K562 (cell line): ENCODE results near the gene PRKG1. TPM values are rescaled to one million over a fixed set of nuclear protein-coding genes. Genes with fewer than 3 reads are reported as not detected.

Experiments
- ATAC-seq: fragments of 200-7000 bp; cut with Tn5 transposase; 3 replicates; pipeline ENCODE4 v1.9.1; 2020; ENCODE audit warnings: moderate library complexity
- BruUV-seq: library from RNA; stranded (reverse); fragments of 400-500 nt; replicated peaks from 2 replicates; lab custom pipeline; 2021; lab: Mats Ljungman, UMichigan
- CTCF ChIA-PET: fragments of 300-600 bp; formaldehyde crosslinking; extraction: SDS; loops from one replicate; lab custom pipeline; 2021; ENCODE audit warnings: low intra/inter-chr PET ratio; lab: Yijun Ruan, JAX
- POLR2A ChIA-PET: fragments of 300-600, 350-650 bp; sonication (Branson Sonifier 250); formaldehyde crosslinking; extraction: SDS; loops from one replicate; lab custom pipeline; 2021; ENCODE audit warnings: antibody characterized with exemption, inconsistent platforms; lab: Yijun Ruan, JAX
- DNase-seq, 4 experiments: peaks; one replicate each; pipeline versions ENCODE4 v3.0.0 to v3.0.0-alpha.2; 2011 to 2018; ENCODE audit warnings: low spot score in 3 of 4, mixed read lengths in 3 of 4; ENCODE audit errors: extremely low read depth in 1 of 4
- FAIRE-seq: peaks from 2 replicates; lab custom pipeline; 2011; peaks lifted over from hg19 to GRCh38; lab: Jason Lieb, UNC
- H2AFZ ChIP-seq: 2 replicates; pipeline ENCODE4 v1.6.0; 2011; ENCODE audit warnings: low read depth, low read length, control low read depth, inconsistent platforms
- H3K27ac ChIP-seq: fragments of 200-600 bp; 3 replicates; pipeline ENCODE4 v1.8.0; 2011; ENCODE audit warnings: low read depth, mild to moderate bottlenecking, control low read depth, inconsistent platforms, low read length, moderate library complexity, mixed read lengths; ENCODE audit errors: extremely low read depth
- H3K27me3 ChIP-seq, 2 experiments: fragments of 300-600 bp in 1 of 2; 2 replicates in 1 of 2; 3 replicates in 1 of 2; pipeline versions ENCODE4 v1.6.0 to v1.8.0; 2011; ENCODE audit warnings: inconsistent platforms in 2 of 2, low read length in 2 of 2, mild to moderate bottlenecking in 1 of 2, mixed read lengths in 1 of 2, moderate library complexity in 1 of 2; ENCODE audit not compliant: control insufficient read depth in 2 of 2, insufficient read depth in 2 of 2
- H3K36me3 ChIP-seq: fragments of 300-600 bp; 3 replicates; pipeline ENCODE4 v1.8.0; 2011; ENCODE audit warnings: mild to moderate bottlenecking, low read length, inconsistent platforms; ENCODE audit not compliant: control insufficient read depth, insufficient read depth
- H3K4me1 ChIP-seq, 2 experiments: fragments of 200-600 bp in 1 of 2; replicated peaks in 1 of 2; 2 replicates in 1 of 2; 3 replicates in 1 of 2; pipeline versions ENCODE4 v1.5.1 to v1.8.0; 2011; ENCODE audit warnings: inconsistent platforms in 2 of 2, low read length in 2 of 2, mild to moderate bottlenecking in 1 of 2, mixed read lengths in 1 of 2, moderate library complexity in 1 of 2; ENCODE audit not compliant: control insufficient read depth in 2 of 2, insufficient read depth in 2 of 2
- H3K4me2 ChIP-seq: 2 replicates; pipeline ENCODE4 v1.6.1; 2011; ENCODE audit warnings: low read length, control low read depth, inconsistent platforms, mixed read lengths; ENCODE audit not compliant: insufficient read depth
- H3K4me3 ChIP-seq: fragments of 200-600 bp; sonication (generic), shearing (Covaris generic); 2 replicates; pipeline ENCODE4 v1.5.1; 2016; ENCODE audit warnings: control low read depth, inconsistent platforms
- H3K79me2 ChIP-seq: fragments of 200-600 bp; 3 replicates; pipeline ENCODE4 v1.8.0; 2011; ENCODE audit warnings: low read length, inconsistent platforms; ENCODE audit not compliant: control insufficient read depth, insufficient read depth
- H3K9ac ChIP-seq, 2 experiments: 2 replicates each; pipeline versions ENCODE4 v1.6.0 to v1.6.1; 2011; ENCODE audit warnings: low read depth in 2 of 2, low read length in 2 of 2, control low read depth in 1 of 2, inconsistent platforms in 1 of 2, mild to moderate bottlenecking in 1 of 2, mixed read lengths in 1 of 2; ENCODE audit not compliant: insufficient read depth in 1 of 2
- H3K9me1 ChIP-seq: one replicate; pipeline ENCODE4 v1.6.0; 2011; ENCODE audit warnings: inconsistent platforms, mild to moderate bottlenecking, low read length, moderate library complexity; ENCODE audit not compliant: control insufficient read depth, insufficient read depth
- H3K9me3 ChIP-seq: replicated peaks from 2 replicates; pipeline ENCODE4 v1.5.1; 2011; ENCODE audit warnings: low read depth, low read length, inconsistent platforms; ENCODE audit not compliant: control insufficient read depth, insufficient read depth
- H4K20me1 ChIP-seq: replicated peaks from 2 replicates; pipeline ENCODE4 v1.6.1; 2011; ENCODE audit warnings: low read length, inconsistent platforms, mixed read lengths; ENCODE audit not compliant: control insufficient read depth, insufficient read depth
- FOS ChIP-seq: IDR thresholded peaks from 3 replicates; pipeline ENCODE4 v1.6.1; 2011; ENCODE audit not compliant: insufficient read length; ENCODE audit errors: extremely low read depth
- FOSL1 ChIP-seq: fragments of 200-800 bp; sonication (Bioruptor generic); conservative IDR thresholded peaks from 2 replicates; pipeline ENCODE4 v1.6.1; 2016; ENCODE audit warnings: missing genetic modification characterization, missing compliant biosample characterization
- JUN ChIP-seq, 2 experiments: sonication (generic) in 1 of 2; formaldehyde crosslinking in 1 of 2; IDR thresholded peaks; 2 replicates each; pipeline versions ENCODE4 v1.6.1 to v1.8.0; 2012 to 2022; ENCODE audit warnings: borderline replicate concordance in 2 of 2, mild to moderate bottlenecking in 2 of 2, improper control_type of control experiment in 1 of 2, low read depth in 1 of 2, low read length in 1 of 2, missing genetic modification reagents in 1 of 2
- ZNF263 ChIP-seq: sonication (generic); formaldehyde crosslinking; IDR thresholded peaks from 2 replicates; pipeline ENCODE4 v1.8.0; 2022; ENCODE audit warnings: mild to moderate bottlenecking, missing genetic modification reagents, borderline replicate concordance
- WGBS: fragments of 100-300 bp; shearing (Covaris generic); methylation state at CpG from one replicate; pipeline ENCODE4 v1.1.6; 2016; ENCODE audit warnings: low coverage, mixed read lengths; ENCODE audit not compliant: insufficient coverage; ENCODE audit errors: missing lambda C conversion rate; 5-methylcytosine and 5-hydroxymethylcytosine counted together
- in situ Hi-C: fragments of 300-500 bp; cut with MboI; formaldehyde crosslinking; loops from 4 replicates; pipeline ENCODE4 v1.15.0; 2018; ENCODE audit warnings: inconsistent platforms, mixed read lengths
- intact Hi-C: fragments of 100-400 bp; cut with micrococcal nuclease; formaldehyde crosslinking; loops from 2 replicates; pipeline ENCODE4 v1.14.2; 2022
- polyA plus RNA-seq, 8 experiments: library from polyadenylated mRNA; depleted of rRNA in 4 of 8; stranded (reverse) in 5 of 8; unstranded in 3 of 8; fragments of >200 nt; fragmentation: Nextera tagmentation in 2 of 8; fragmentation: Illumina TruSeq in 1 of 8; extraction: Ambion mirVana in 2 of 8; extraction: Trizol in 1 of 8; gene quantifications; 2 replicates each; pipeline versions ENCODE4 v1.2.1 to v1.2.3, GENCODE V29; 2011 to 2014; ENCODE audit warnings: inconsistent platforms in 1 of 8, missing spikeins in 1 of 8
- total RNA-seq, 7 experiments: library from RNA; depleted of rRNA in 6 of 7; stranded (reverse); fragments of >200 nt in 6 of 7; fragmentation: Illumina TruSeq in 2 of 7; extraction: Trizol in 2 of 7; gene quantifications; 2 replicates each; pipeline versions ENCODE4 v1.2.1 to v1.2.3, GENCODE V29; 2011 to 2021; ENCODE audit warnings: low replicate concordance in 1 of 7
- TF ChIP-seq, protein P1 (sequence below): fragments of 450-650 bp; formaldehyde crosslinking; IDR thresholded peaks from 2 replicates; pipeline ENCODE4 v1.4.0; 2020; ENCODE audit warnings: mild to moderate bottlenecking, moderate library complexity

Gene PRKG1
- total and polyA plus RNA-seq, 9 of the 15 experiments (the other 6 are each of a cell fraction or from before 2014, with no cell fraction given): 0.22 TPM; not detected in 8

DNA sequence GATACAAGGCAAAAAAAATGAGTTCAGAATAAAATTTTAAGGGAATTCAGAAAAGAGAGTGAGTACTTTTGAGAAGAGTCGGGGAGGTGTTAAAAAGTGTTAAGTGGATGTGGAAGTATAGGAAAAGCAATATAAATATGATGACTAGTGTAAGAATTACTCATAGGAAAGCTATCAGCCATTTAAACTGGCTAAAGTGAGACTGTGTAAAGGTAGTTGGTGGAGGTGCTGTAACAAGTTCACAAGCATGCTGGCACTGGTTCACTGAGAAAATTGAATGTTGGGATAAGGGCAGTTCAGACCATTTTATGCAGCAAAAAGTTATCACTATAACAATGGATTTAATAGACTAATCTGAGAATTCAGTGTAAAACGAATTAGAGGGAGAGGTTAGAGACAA lies 1060.8 kb downstream of the PRKG1 start:
- Histone ChIP-seq H3K9me3 (no peaks in the 10 kb centered on the region), H3K27me3 (no peaks in the 10 kb centered on the region), H3K9ac (no peak overlapping the region), H3K79me2 (no peaks in the 10 kb centered on the region), H3K4me3 (no peak overlapping the region), H3K4me1 (no peaks in the 10 kb centered on the region), H3K9me1 (no peaks in the 10 kb centered on the region), H2AFZ (no peak overlapping the region), H4K20me1 (no peaks in the 10 kb centered on the region), H3K4me2 (no peak overlapping the region), H3K36me3 (no peaks in the 10 kb centered on the region), H3K27ac (no peak overlapping the region)
- TF ChIP-seq JUN (IDR thresholded peaks at IDR 0.05; ENCODE audit: borderline replicate concordance, low read depth, low read length) (no peak), JUN (CRISPR knock-in tag; IDR thresholded peaks at IDR 0.05; ENCODE audit: borderline replicate concordance) (no peak), FOSL1 (tag) (no peak), FOS (no peak), ZNF263 (CRISPR knock-in tag) (no peak)
- TF ChIP-seq, protein P1, sequence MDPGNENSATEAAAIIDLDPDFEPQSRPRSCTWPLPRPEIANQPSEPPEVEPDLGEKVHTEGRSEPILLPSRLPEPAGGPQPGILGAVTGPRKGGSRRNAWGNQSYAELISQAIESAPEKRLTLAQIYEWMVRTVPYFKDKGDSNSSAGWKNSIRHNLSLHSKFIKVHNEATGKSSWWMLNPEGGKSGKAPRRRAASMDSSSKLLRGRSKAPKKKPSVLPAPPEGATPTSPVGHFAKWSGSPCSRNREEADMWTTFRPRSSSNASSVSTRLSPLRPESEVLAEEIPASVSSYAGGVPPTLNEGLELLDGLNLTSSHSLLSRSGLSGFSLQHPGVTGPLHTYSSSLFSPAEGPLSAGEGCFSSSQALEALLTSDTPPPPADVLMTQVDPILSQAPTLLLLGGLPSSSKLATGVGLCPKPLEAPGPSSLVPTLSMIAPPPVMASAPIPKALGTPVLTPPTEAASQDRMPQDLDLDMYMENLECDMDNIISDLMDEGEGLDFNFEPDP (CRISPR knock-in tag): no peak
- POLR2A ChIA-PET: no interaction called here
- 2% methylated on average over 2 of the region's 2 CpGs for WGBS
- ATAC-seq (no peak), FAIRE-seq (no peak), DNase-seq (no peak)
- BruUV-seq: no TSS peak
- CTCF ChIA-PET: no interaction called here
- intact Hi-C loops (no loop called here), in situ Hi-C loops (no loop called here)
